ENCODE results near the gene ARHGAP22. TPM values are rescaled to one million over a fixed set of nuclear protein-coding genes. Genes with fewer than 3 reads are reported as not detected.

Gene ARHGAP22
- polyA plus RNA-seq, 3 donors = 1.5 to 7.8 (median 1.9) TPM

DNA sequence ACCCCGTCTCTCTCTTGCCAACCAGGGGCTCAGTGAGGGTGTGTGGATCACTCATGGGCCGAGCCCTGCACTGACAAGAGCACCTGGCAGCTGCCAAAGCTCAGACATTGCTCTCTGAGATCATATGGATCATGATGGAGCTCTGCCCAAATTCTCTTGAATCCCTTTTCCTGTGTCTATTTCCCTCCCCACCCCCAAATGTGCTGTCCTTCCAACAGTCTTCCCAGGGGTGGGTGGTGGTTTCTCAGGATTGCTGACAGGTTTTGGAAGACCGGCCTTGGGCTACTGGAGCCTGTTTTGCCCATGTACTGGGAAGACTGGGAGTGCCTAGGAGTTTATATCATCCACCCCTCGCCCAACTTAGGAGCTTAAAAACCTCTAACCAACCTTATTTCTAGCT is 10.5 kb downstream of the ARHGAP22 start:
- DNase-seq = no peak
- Mint-ChIP-seq H3K4me3 (no peak overlapping the region), H3K4me1 (peaks cover 1% of the 10 kb centered on the region), H3K27me3 (ENCODE audit: low read depth in 3 of 3) (peaks cover 5 to 13% (median 5%) of the 10 kb centered on the region in 3 donors), H3K9me3 (peaks cover 0 to 2% (median 0%) of the 10 kb centered on the region in 7 donors), H3K36me3 (peaks cover 4 to 5% of the 10 kb centered on the region in 2 donors), H3K27ac (peak overlapping the region in 1 of 7 donors; percentile 29)
- Histone ChIP-seq H3K4me3 (replicated peaks in 1 of 3; ENCODE audit: low read depth in 2 of 3, low read length in 3 of 3) (no peak overlapping the region), H4K20me1 (ENCODE audit: insufficient read depth, low read length) (no peaks in the 10 kb centered on the region), H3K9me3 (replicated peaks in 1 of 2; ENCODE audit: control insufficient read depth in 1 of 2, insufficient read depth in 1 of 2, low read length in 2 of 2) (no peaks in the 10 kb centered on the region), H3K27me3 (ENCODE audit: control insufficient read depth in 2 of 2, insufficient read depth in 2 of 2, low read length in 2 of 2) (no peaks in the 10 kb centered on the region), H3K4me2 (replicated peaks; ENCODE audit: extremely low read depth, low read length, poor library complexity, severe bottlenecking) (no peak overlapping the region), H3K9ac (ENCODE audit: insufficient read depth, low read length, poor library complexity, severe bottlenecking) (no peak overlapping the region), H2AFZ (ENCODE audit: insufficient read depth, low read depth, low read length, poor library complexity, severe bottlenecking) (no peak overlapping the region), H3K4me1 (ENCODE audit: control insufficient read depth in 1 of 2, insufficient read depth in 2 of 2, low read length in 2 of 2) (no peaks in the 10 kb centered on the region), H3K27ac (ENCODE audit: low read depth in 1 of 2, low read length in 2 of 2) (no peak overlapping the region), H3K36me3 (replicated peaks in 1 of 2; ENCODE audit: control insufficient read depth in 1 of 2, insufficient read depth in 2 of 2, low read length in 2 of 2) (no peaks in the 10 kb centered on the region), H3K79me2 (ENCODE audit: insufficient read depth, low read length) (no peaks in the 10 kb centered on the region)
- 100% methylated on average over 1 of the region's 4 CpGs for WGBS (ENCODE audit: insufficient coverage)
- TF ChIP-seq, protein P1, sequence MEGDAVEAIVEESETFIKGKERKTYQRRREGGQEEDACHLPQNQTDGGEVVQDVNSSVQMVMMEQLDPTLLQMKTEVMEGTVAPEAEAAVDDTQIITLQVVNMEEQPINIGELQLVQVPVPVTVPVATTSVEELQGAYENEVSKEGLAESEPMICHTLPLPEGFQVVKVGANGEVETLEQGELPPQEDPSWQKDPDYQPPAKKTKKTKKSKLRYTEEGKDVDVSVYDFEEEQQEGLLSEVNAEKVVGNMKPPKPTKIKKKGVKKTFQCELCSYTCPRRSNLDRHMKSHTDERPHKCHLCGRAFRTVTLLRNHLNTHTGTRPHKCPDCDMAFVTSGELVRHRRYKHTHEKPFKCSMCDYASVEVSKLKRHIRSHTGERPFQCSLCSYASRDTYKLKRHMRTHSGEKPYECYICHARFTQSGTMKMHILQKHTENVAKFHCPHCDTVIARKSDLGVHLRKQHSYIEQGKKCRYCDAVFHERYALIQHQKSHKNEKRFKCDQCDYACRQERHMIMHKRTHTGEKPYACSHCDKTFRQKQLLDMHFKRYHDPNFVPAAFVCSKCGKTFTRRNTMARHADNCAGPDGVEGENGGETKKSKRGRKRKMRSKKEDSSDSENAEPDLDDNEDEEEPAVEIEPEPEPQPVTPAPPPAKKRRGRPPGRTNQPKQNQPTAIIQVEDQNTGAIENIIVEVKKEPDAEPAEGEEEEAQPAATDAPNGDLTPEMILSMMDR (IDR thresholded peaks at IDR 0.05) = no peak
- intact Hi-C loops (cut with micrococcal nuclease) = loop anchor here in 1 of 2 donors (5.0 kb wide), 1 partner anchor 37 kb away; no protein-coding TSS in a partner anchor

GRCh38 chr10:48592346-48592745 is 12.5 kb downstream of the ARHGAP22 start:
- Histone ChIP-seq H3K27me3 (ENCODE audit: control insufficient read depth in 2 of 2, insufficient read depth in 2 of 2, low read length in 2 of 2) (no peaks in the 10 kb centered on the region), H3K36me3 (replicated peaks in 1 of 2; ENCODE audit: control insufficient read depth in 1 of 2, insufficient read depth in 2 of 2, low read length in 2 of 2) (no peaks in the 10 kb centered on the region), H4K20me1 (ENCODE audit: insufficient read depth, low read length) (no peaks in the 10 kb centered on the region), H3K27ac (ENCODE audit: low read depth in 1 of 2, low read length in 2 of 2) (no peak overlapping the region), H3K9ac (ENCODE audit: insufficient read depth, low read length, poor library complexity, severe bottlenecking) (no peak overlapping the region), H2AFZ (ENCODE audit: insufficient read depth, low read depth, low read length, poor library complexity, severe bottlenecking) (no peak overlapping the region), H3K4me2 (replicated peaks; ENCODE audit: extremely low read depth, low read length, poor library complexity, severe bottlenecking) (no peak overlapping the region), H3K4me3 (replicated peaks in 1 of 3; ENCODE audit: low read depth in 2 of 3, low read length in 3 of 3) (no peak overlapping the region), H3K4me1 (ENCODE audit: control insufficient read depth in 1 of 2, insufficient read depth in 2 of 2, low read length in 2 of 2) (peaks cover 0 to 13% of the 10 kb centered on the region in 2 donors), H3K9me3 (replicated peaks in 1 of 2; ENCODE audit: control insufficient read depth in 1 of 2, insufficient read depth in 1 of 2, low read length in 2 of 2) (no peaks in the 10 kb centered on the region), H3K79me2 (ENCODE audit: insufficient read depth, low read length) (no peaks in the 10 kb centered on the region)
- WGBS (ENCODE audit: insufficient coverage) = 94% methylated on average over 6 of the region's 6 CpGs
- Mint-ChIP-seq H3K27me3 (ENCODE audit: low read depth in 3 of 3) (peaks cover 1 to 9% (median 3%) of the 10 kb centered on the region in 3 donors), H3K4me1 (peaks cover 6% of the 10 kb centered on the region), H3K36me3 (peaks cover 0 to 3% of the 10 kb centered on the region in 2 donors), H3K27ac (no peak overlapping the region), H3K4me3 (no peak overlapping the region), H3K9me3 (peaks cover 0 to 2% (median 0%) of the 10 kb centered on the region in 7 donors)
- intact Hi-C loops (cut with micrococcal nuclease) = loop anchor here in 1 of 2 donors (5.0 kb wide), 1 partner anchor 35 kb away; no protein-coding TSS in a partner anchor
- no peak for DNase-seq
- TF ChIP-seq, protein P1 (IDR thresholded peaks at IDR 0.05) = no peak

Measured in CD14-positive monocyte (primary cell).